Cardiac fibroblast (primary cell): ENCODE data around the gene HMCN1.

Source experiments
- DNase-seq, 2 donors: peaks; one replicate each; pipeline versions ENCODE4 v3.0.0 to v3.0.0-alpha.2; 2010; ENCODE audit warnings: low read depth in 2 of 2
- H3K4me3 ChIP-seq, 2 donors: replicated peaks in 1 of 2; 1 replicate in 1 of 2; 2 replicates in 1 of 2; pipeline ENCODE4 v1.5.1; 2011; ENCODE audit warnings: low read depth in 2 of 2, low read length in 2 of 2, mild to moderate bottlenecking in 2 of 2, moderate library complexity in 1 of 2
- CTCF ChIP-seq: IDR thresholded peaks from one replicate; pipeline ENCODE4 v1.5.1; 2011; ENCODE audit warnings: low read depth, mild to moderate bottlenecking, low read length, inconsistent platforms

The HMCN1 gene

GRCh38 chr1:185961664-185962063 is 227.5 kb downstream of the HMCN1 start:
- TF ChIP-seq CTCF, result no peak
- no peak overlapping the region for H3K4me3 ChIP-seq
- DNase-seq, result peak; percentile 40 to 42

- no peak for TF ChIP-seq CTCF
- DNase-seq, result no peak
- H3K4me3 ChIP-seq, result no peak overlapping the region
Observed at GRCh38 chr1:185964946-185965345, 230.8 kb downstream of the HMCN1 start.

GRCh38 chr1:185965870-185966269 is 231.7 kb downstream of the HMCN1 start:
- DNase-seq, result no peak
- TF ChIP-seq CTCF, result no peak
- H3K4me3 ChIP-seq, result no peak overlapping the region

GRCh38 chr1:185966471-185966870 is 232.3 kb downstream of the HMCN1 start:
- H3K4me3 ChIP-seq, result no peak overlapping the region
- DNase-seq, result peak; percentile 39 to 44
- TF ChIP-seq CTCF, result no peak

GRCh38 chr1:185969028-185969427 is 234.8 kb downstream of the HMCN1 start:
- H3K4me3 ChIP-seq, result no peak overlapping the region
- DNase-seq, result peak; percentile 29 to 51
- TF ChIP-seq CTCF, result no peak

- no peak overlapping the region for H3K4me3 ChIP-seq
- TF ChIP-seq CTCF, result no peak
- DNase-seq, result peak; percentile 17 to 34
Observed at GRCh38 chr1:185969524-185969991, 235.4 kb downstream of the HMCN1 start.

GRCh38 chr1:185971688-185972087 is 237.5 kb downstream of the HMCN1 start:
- DNase-seq, result peak; percentile 46 to 86
- TF ChIP-seq CTCF, result no peak
- no peak overlapping the region for H3K4me3 ChIP-seq
